WTC11 (cell line): Measurements from ENCODE around the gene SHTN1. TPM values are rescaled to one million over a fixed set of nuclear protein-coding genes. Genes with fewer than 3 reads are reported as not detected.

Experiments used
- ATAC-seq: fragments of 200-7000 bp; cut with Tn5 transposase; 2 replicates; pipeline ENCODE4 v1.10.0; 2021; ENCODE audit warnings: mild to moderate bottlenecking, moderate library complexity
- CTCF ChIA-PET: fragments of 300-600 bp; sonication (Branson Sonifier 250); formaldehyde crosslinking; loops from one replicate; lab custom pipeline; 2021; ENCODE audit warnings: antibody characterized with exemption; lab: Charles Lee
- POLR2A ChIA-PET: fragments of 350-600 bp; sonication (Branson Sonifier 250); formaldehyde crosslinking; loops from one replicate; lab custom pipeline; 2021; ENCODE audit warnings: antibody characterized with exemption; lab: Charles Lee
- DNase-seq: peaks from one replicate; pipeline ENCODE4 v3.0.0; 2021; ENCODE audit warnings: low spot score
- H3K27ac Mint-ChIP-seq: 2 replicates; pipeline ENCODE4 v1.8.0; 2021; ENCODE audit warnings: mixed read lengths
- H3K27me3 Mint-ChIP-seq: 2 replicates; pipeline ENCODE4 v1.8.0; 2021; ENCODE audit warnings: low read depth, mild to moderate bottlenecking, moderate library complexity, mixed read lengths
- H3K36me3 Mint-ChIP-seq: 2 replicates; pipeline ENCODE4 v1.8.0; 2021; ENCODE audit warnings: mixed read lengths
- H3K4me1 Mint-ChIP-seq: 2 replicates; pipeline ENCODE4 v1.8.0; 2022; ENCODE audit warnings: mixed read lengths
- H3K4me3 Mint-ChIP-seq: 2 replicates; pipeline ENCODE4 v1.8.0; 2021; ENCODE audit warnings: mild to moderate bottlenecking, moderate library complexity, mixed read lengths
- H3K9me3 Mint-ChIP-seq: 2 replicates; pipeline ENCODE4 v1.8.0; 2021; ENCODE audit warnings: mixed read lengths
- AFF4 ChIP-seq: sonication (generic); formaldehyde crosslinking; IDR thresholded peaks from 2 replicates; pipeline ENCODE4 v1.8.1; 2023; ENCODE audit warnings: mild to moderate bottlenecking, missing genetic modification reagents, borderline replicate concordance
- ATF6 ChIP-seq: sonication (generic); formaldehyde crosslinking; IDR thresholded peaks from 2 replicates; pipeline ENCODE4 v1.8.1; 2023; ENCODE audit warnings: mild to moderate bottlenecking, missing genetic modification reagents
- CTCF ChIP-seq: fragments of 200-600 bp; IDR thresholded peaks from 2 replicates; pipeline ENCODE4 v1.8.0; 2022; ENCODE audit warnings: antibody characterized with exemption
- ELF4 ChIP-seq: sonication (generic); formaldehyde crosslinking; IDR thresholded peaks from 2 replicates; pipeline ENCODE4 v1.8.1; 2022; ENCODE audit warnings: low read depth, mild to moderate bottlenecking, moderate library complexity, missing genetic modification reagents
- ERG ChIP-seq: fragments of 250-450 bp; sonication (Bioruptor Pico); IDR thresholded peaks from 2 replicates; pipeline ENCODE4 v1.8.0; 2021; ENCODE audit warnings: mild to moderate bottlenecking
- HMGA2 ChIP-seq: fragments of 250-450 bp; sonication (Bioruptor Pico); IDR thresholded peaks from 2 replicates; pipeline ENCODE4 v1.4.0; 2021; ENCODE audit warnings: mild to moderate bottlenecking, moderate library complexity
- JAZF1 ChIP-seq: fragments of 250-450 bp; sonication (Bioruptor Pico); IDR thresholded peaks from 2 replicates; pipeline ENCODE4 v1.9.0; 2021; ENCODE audit warnings: moderate library complexity, mild to moderate bottlenecking, inconsistent platforms
- SP1 ChIP-seq: sonication (generic); formaldehyde crosslinking; conservative IDR thresholded peaks from 2 replicates; pipeline ENCODE4 v1.8.1; 2022; ENCODE audit warnings: missing genetic modification reagents
- ZNF281 ChIP-seq: sonication (generic); formaldehyde crosslinking; IDR thresholded peaks from 2 replicates; pipeline ENCODE4 v1.8.0; 2023; ENCODE audit warnings: mild to moderate bottlenecking, missing genetic modification reagents
- ZNF425 ChIP-seq: fragments of 250-450 bp; sonication (Bioruptor Pico); conservative IDR thresholded peaks from 2 replicates; pipeline ENCODE4 v1.9.0; 2021; ENCODE audit warnings: mild to moderate bottlenecking
- ZNF671 ChIP-seq: fragments of 250-450 bp; sonication (Bioruptor Pico); IDR thresholded peaks from 2 replicates; pipeline ENCODE4 v1.8.0; 2021; ENCODE audit warnings: mild to moderate bottlenecking
- total RNA-seq: library from RNA; stranded (reverse); gene quantifications from 3 replicates; pipeline ENCODE4 v1.2.3, GENCODE V29; 2021

SHTN1 gene
- total RNA-seq, 1 experiment from 2014 or later: 11.0 TPM

GRCh38 chr10:116973946-116974455, 31.0 kb downstream of the SHTN1 start:
- no peak overlapping the region for H3K4me3 Mint-ChIP-seq
- H3K36me3 Mint-ChIP-seq: 0 out of 2 replicates have a peak, but pooled peaks cover 5% of the 10 kb centered on the region
- DNase-seq: no peak
- POLR2A ChIA-PET: interaction anchor here (0.7 kb wide), 1 partner anchor 205 kb away, joined by 3 read pairs; no protein-coding TSS in a partner anchor
- no peaks in the 10 kb centered on the region for H3K27me3 Mint-ChIP-seq
- ATAC-seq: no peak
- H3K27ac Mint-ChIP-seq: no peak overlapping the region
- H3K4me1 Mint-ChIP-seq: peaks cover 19% of the 10 kb centered on the region
- TF ChIP-seq SP1 (CRISPR knock-in tag): no peak
- TF ChIP-seq, all 79 proteins: peak for 0
- peaks cover 9% of the 10 kb centered on the region; the same call in 1 of the 2 replicates for H3K9me3 Mint-ChIP-seq
- CTCF ChIA-PET: interaction anchor here (0.6 kb wide), 1 partner anchor 258 kb away, joined by 3 read pairs; no protein-coding TSS in a partner anchor

GRCh38 chr10:116973371-116973905, 31.5 kb downstream of the SHTN1 start:
- no peaks in the 10 kb centered on the region for H3K27me3 Mint-ChIP-seq
- H3K36me3 Mint-ChIP-seq: 0 out of 2 replicates have a peak, but pooled peaks cover 5% of the 10 kb centered on the region
- no peak for ATAC-seq
- no peak overlapping the region for H3K27ac Mint-ChIP-seq
- H3K9me3 Mint-ChIP-seq: peaks cover 9% of the 10 kb centered on the region; the same call in 1 of the 2 replicates
- ChIA-PET POLR2A (no interaction called here), CTCF (no interaction called here)
- no peak for TF ChIP-seq ZNF671 (CRISPR knock-in tag)
- no peak for TF ChIP-seq AFF4 (CRISPR knock-in tag)
- no peak for TF ChIP-seq ERG (CRISPR knock-in tag)
- TF ChIP-seq ELF4 (CRISPR knock-in tag): no peak
- TF ChIP-seq JAZF1 (CRISPR knock-in tag): no peak
- TF ChIP-seq ATF6 (CRISPR knock-in tag): no peak
- no peak for TF ChIP-seq HMGA2 (CRISPR knock-in tag)
- peaks cover 15% of the 10 kb centered on the region for H3K4me1 Mint-ChIP-seq
- DNase-seq: no peak
- H3K4me3 Mint-ChIP-seq: no peak overlapping the region

- DNase-seq: no peak
- TF ChIP-seq ZNF281 (no peak), ERG (CRISPR knock-in tag) (no peak), ZNF425 (CRISPR knock-in tag) (no peak), CTCF (no peak), ATF6 (CRISPR knock-in tag) (no peak)
Observed at GRCh38 chr10:116972131-116972530, 32.9 kb downstream of the SHTN1 start.

More at GRCh38 chr10:116972131-116972530, 32.9 kb downstream of the SHTN1 start:
- Mint-ChIP-seq H3K4me3 (no peak overlapping the region), H3K27ac (no peak overlapping the region), H3K36me3 (0 out of 2 replicates have a peak, but pooled peaks cover 5% of the 10 kb centered on the region), H3K27me3 (no peaks in the 10 kb centered on the region), H3K4me1 (peaks cover 15% of the 10 kb centered on the region), H3K9me3 (peaks cover 9% of the 10 kb centered on the region; the same call in 1 of the 2 replicates)
- CTCF ChIA-PET: interaction anchor here (0.5 to 0.7 kb wide), 2 partner anchors 191 to 311 kb away, joined by 3 read pairs; no protein-coding TSS in a partner anchor
- no peak for ATAC-seq
- POLR2A ChIA-PET: no interaction called here
